Activated CD4-positive, alpha-beta T cell treated with anti-CD3 and anti-CD28 coated beads, Interleukin-2, amount 10 ng/mL, durations not matched to agents 7 days and 5 days (primary cell): Measurements from ENCODE around the gene TMEM164. TPM values are rescaled to one million over a fixed set of nuclear protein-coding genes. Genes with fewer than 3 reads are reported as not detected.
A peak's percentile ranks its signal among the peaks of the same experiment; 100 is the strongest.

Source experiments
- CTCF ChIA-PET: fragments of 350-600 bp; sonication (Branson Sonifier 250); formaldehyde crosslinking; loops from one replicate; lab custom pipeline; 2021; ENCODE audit warnings: antibody characterized with exemption; lab: Charles Lee
- POLR2A ChIA-PET: fragments of 350-600 bp; sonication (Branson Sonifier 250); formaldehyde crosslinking; loops from one replicate; lab custom pipeline; 2021; ENCODE audit warnings: antibody characterized with exemption; lab: Charles Lee
- DNase-seq: peaks from one replicate; pipeline ENCODE4 v3.0.0-alpha.2; 2020
- H3K27ac Mint-ChIP-seq: one replicate; pipeline ENCODE4 v1.8.0; 2021; ENCODE audit warnings: mild to moderate bottlenecking, moderate library complexity, mixed read lengths
- H3K27me3 Mint-ChIP-seq: one replicate; pipeline ENCODE4 v1.8.0; 2021; ENCODE audit warnings: mixed read lengths
- H3K36me3 Mint-ChIP-seq: one replicate; pipeline ENCODE4 v1.8.0; 2021; ENCODE audit warnings: low read depth, mixed read lengths
- H3K4me1 Mint-ChIP-seq: one replicate; pipeline ENCODE4 v1.8.0; 2021; ENCODE audit warnings: mixed read lengths
- H3K4me3 Mint-ChIP-seq: one replicate; pipeline ENCODE4 v1.8.0; 2021; ENCODE audit warnings: mild to moderate bottlenecking, moderate library complexity, mixed read lengths
- H3K9me3 Mint-ChIP-seq: one replicate; pipeline ENCODE4 v1.8.0; 2021; ENCODE audit warnings: mixed read lengths
- total RNA-seq, 2 experiments: library from RNA; stranded (reverse); gene quantifications; one replicate each; pipeline ENCODE4 v1.2.3, GENCODE V29; 2021

TMEM164 gene
- total RNA-seq, 2 experiments from 2014 or later, result 19.2 to 20.9 TPM

GRCh38 chrX:110157444-110157843, 154.5 kb downstream of the TMEM164 start:
- no peak for DNase-seq
- CTCF ChIA-PET, result interaction anchor here (0.6 to 7.7 kb wide), 4 partner anchors 9 to 259 kb away, joined by 3 to 48 read pairs (median 4); no protein-coding TSS in a partner anchor
- POLR2A ChIA-PET, result no interaction called here
- no peak overlapping the region for H3K4me3 Mint-ChIP-seq
- peaks cover 12% of the 10 kb centered on the region for H3K4me1 Mint-ChIP-seq
- no peaks in the 10 kb centered on the region for H3K9me3 Mint-ChIP-seq
- H3K36me3 Mint-ChIP-seq, result no peaks in the 10 kb centered on the region
- H3K27me3 Mint-ChIP-seq, result no peaks in the 10 kb centered on the region
- no peak overlapping the region for H3K27ac Mint-ChIP-seq

DNA sequence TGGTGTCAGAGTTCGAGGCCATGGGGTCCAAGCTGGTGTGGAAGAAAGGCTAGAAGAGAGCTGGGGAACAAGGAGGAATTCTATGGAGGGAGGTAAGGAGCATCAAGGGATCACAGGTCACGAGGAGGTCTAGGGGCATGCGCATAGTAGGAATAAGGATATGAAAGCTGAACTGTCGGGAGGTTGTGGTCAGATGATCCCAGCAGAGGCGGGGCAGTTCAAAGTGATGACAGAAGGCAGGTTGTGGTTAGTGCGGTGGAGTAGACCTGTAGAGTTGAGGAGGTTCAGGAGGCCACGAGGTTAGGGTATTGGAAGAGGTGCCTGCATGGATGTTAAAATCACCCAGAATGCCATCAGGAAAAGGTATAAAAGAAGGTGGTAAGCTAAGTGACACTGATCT, 156.3 kb downstream of the TMEM164 start:
- DNase-seq, result no peak
- Mint-ChIP-seq H3K36me3 (no peaks in the 10 kb centered on the region), H3K27me3 (no peaks in the 10 kb centered on the region), H3K4me1 (peaks cover 12% of the 10 kb centered on the region), H3K9me3 (no peaks in the 10 kb centered on the region), H3K4me3 (no peak overlapping the region), H3K27ac (peak overlapping the region; percentile 42)
- ChIA-PET POLR2A (no interaction called here), CTCF (interaction anchor here (0.5 to 7.7 kb wide), 11 partner anchors 8 to 259 kb away, joined by 3 to 48 read pairs (median 3); no protein-coding TSS in a partner anchor)

- POLR2A ChIA-PET, result no interaction called here
- DNase-seq, result no peak
- Mint-ChIP-seq H3K27ac (no peak overlapping the region), H3K36me3 (no peaks in the 10 kb centered on the region), H3K9me3 (no peaks in the 10 kb centered on the region), H3K4me3 (no peak overlapping the region), H3K27me3 (no peaks in the 10 kb centered on the region), H3K4me1 (peaks cover 12% of the 10 kb centered on the region)
- CTCF ChIA-PET, result interaction anchor here (0.5 to 7.7 kb wide), 16 partner anchors 8 to 258 kb away, joined by 3 to 48 read pairs (median 4); no protein-coding TSS in a partner anchor
Observed at GRCh38 chrX:110159865-110160264, 157.0 kb downstream of the TMEM164 start.

DNA sequence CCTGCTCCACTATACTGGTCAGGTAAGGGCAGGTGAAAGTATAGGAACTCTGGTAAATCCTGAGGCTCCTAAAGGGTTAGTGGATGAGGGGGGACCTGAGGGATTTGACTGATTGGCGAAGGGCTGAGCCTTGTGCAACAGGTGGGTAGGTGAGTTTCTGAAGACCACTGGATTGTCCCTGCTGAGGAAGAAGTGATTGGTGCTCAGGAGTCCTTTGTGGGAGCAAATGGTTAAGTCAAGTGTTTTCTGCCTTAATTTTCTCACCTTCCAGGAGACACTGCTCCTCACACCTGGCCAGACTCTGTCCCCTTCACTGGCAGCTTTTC, 158.4 kb downstream of the TMEM164 start:
- Mint-ChIP-seq H3K36me3 (no peaks in the 10 kb centered on the region), H3K9me3 (no peaks in the 10 kb centered on the region), H3K27ac (no peak overlapping the region), H3K4me3 (no peak overlapping the region), H3K27me3 (no peaks in the 10 kb centered on the region), H3K4me1 (peaks cover 12% of the 10 kb centered on the region)
- DNase-seq, result no peak
- ChIA-PET POLR2A (no interaction called here), CTCF (interaction anchor here (1.4 to 7.7 kb wide), 4 partner anchors 11 to 249 kb away, joined by 4 to 48 read pairs (median 6); no protein-coding TSS in a partner anchor)

- no peak overlapping the region for H3K4me3 Mint-ChIP-seq
- POLR2A ChIA-PET, result no interaction called here
Observed at GRCh38 chrX:110162131-110162530, 159.2 kb downstream of the TMEM164 start.

GRCh38 chrX:110162867-110163266, 160.0 kb downstream of the TMEM164 start:
- Mint-ChIP-seq H3K27ac (no peak overlapping the region), H3K9me3 (no peaks in the 10 kb centered on the region), H3K27me3 (no peaks in the 10 kb centered on the region), H3K4me1 (peaks cover 12% of the 10 kb centered on the region), H3K36me3 (no peaks in the 10 kb centered on the region), H3K4me3 (no peak overlapping the region)
- ChIA-PET POLR2A (no interaction called here), CTCF (no interaction called here)
- no peak for DNase-seq

More at GRCh38 chrX:110162131-110162530, 159.2 kb downstream of the TMEM164 start:
- H3K27ac Mint-ChIP-seq, result no peak overlapping the region
- no peaks in the 10 kb centered on the region for H3K36me3 Mint-ChIP-seq
- CTCF ChIA-PET, result interaction anchor here (2.0 kb wide), 1 partner anchor 19 kb away, joined by 4 read pairs; no protein-coding TSS in a partner anchor
- H3K4me1 Mint-ChIP-seq, result peaks cover 12% of the 10 kb centered on the region
- no peaks in the 10 kb centered on the region for H3K9me3 Mint-ChIP-seq
- no peaks in the 10 kb centered on the region for H3K27me3 Mint-ChIP-seq
- DNase-seq, result no peak

- Mint-ChIP-seq H3K27me3 (no peaks in the 10 kb centered on the region), H3K36me3 (no peaks in the 10 kb centered on the region), H3K27ac (no peak overlapping the region), H3K9me3 (no peaks in the 10 kb centered on the region), H3K4me3 (no peak overlapping the region), H3K4me1 (peaks cover 12% of the 10 kb centered on the region)
- DNase-seq, result no peak
- ChIA-PET CTCF (no interaction called here), POLR2A (no interaction called here)
Observed at GRCh38 chrX:110163488-110163887, 160.6 kb downstream of the TMEM164 start.

DNA sequence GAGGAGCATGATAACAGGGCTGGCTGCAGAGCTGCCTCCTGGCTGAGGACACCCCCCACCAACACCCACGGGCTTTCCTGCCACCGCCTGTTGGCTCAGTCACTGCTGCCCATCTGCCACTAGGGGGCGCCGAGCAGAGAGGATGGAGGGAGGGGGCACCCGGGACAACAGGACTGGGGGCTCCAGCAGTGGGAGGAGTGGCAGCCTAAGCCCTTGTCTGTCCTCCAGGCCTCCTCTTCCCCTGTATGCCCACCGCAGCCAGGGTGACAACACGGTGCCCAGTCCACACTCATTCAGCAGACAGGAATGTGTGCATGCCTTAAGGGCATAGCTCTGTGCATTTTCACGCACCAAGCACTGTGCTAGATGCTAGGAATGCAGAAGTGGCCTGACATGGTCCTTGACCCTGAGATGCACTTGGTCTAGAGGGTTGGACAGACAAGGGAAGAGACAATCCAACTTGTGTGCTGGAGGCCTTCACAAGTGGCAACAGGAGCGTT, 165.1 kb downstream of the TMEM164 start:
- peak; percentile 39 for DNase-seq
- no peak overlapping the region for H3K27ac Mint-ChIP-seq
- CTCF ChIA-PET, result interaction anchor here (0.8 kb wide), 2 partner anchors 8 to 37 kb away, joined by 3 read pairs; no protein-coding TSS in a partner anchor
- no peaks in the 10 kb centered on the region for H3K4me1 Mint-ChIP-seq
- H3K4me3 Mint-ChIP-seq, result no peak overlapping the region
- H3K9me3 Mint-ChIP-seq, result no peaks in the 10 kb centered on the region
- H3K36me3 Mint-ChIP-seq, result peaks cover 2% of the 10 kb centered on the region
- POLR2A ChIA-PET, result no interaction called here
- no peaks in the 10 kb centered on the region for H3K27me3 Mint-ChIP-seq

DNA sequence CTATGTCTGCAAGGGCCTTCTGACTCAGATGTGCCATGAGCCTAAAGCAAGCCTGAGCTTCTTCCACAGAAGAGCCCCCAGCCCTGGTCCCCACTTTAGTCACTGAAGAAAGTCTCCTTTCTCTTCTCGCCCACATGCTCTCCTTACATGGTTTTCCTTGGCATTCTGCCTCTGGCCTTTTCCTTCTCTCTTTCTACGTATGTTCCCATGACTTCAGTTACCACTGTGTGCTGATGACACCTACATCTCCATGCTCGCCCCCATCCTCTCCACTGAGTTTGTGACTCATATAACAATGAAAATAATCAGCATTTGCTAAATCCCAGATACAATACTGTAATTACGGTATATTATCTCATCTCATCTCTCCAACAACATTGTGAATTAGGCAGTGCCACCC, 165.7 kb downstream of the TMEM164 start:
- Mint-ChIP-seq H3K4me1 (no peaks in the 10 kb centered on the region), H3K36me3 (peaks cover 2% of the 10 kb centered on the region), H3K9me3 (no peaks in the 10 kb centered on the region), H3K4me3 (no peak overlapping the region), H3K27me3 (no peaks in the 10 kb centered on the region), H3K27ac (no peak overlapping the region)
- POLR2A ChIA-PET, result no interaction called here
- DNase-seq, result no peak
- CTCF ChIA-PET, result interaction anchor here (0.8 to 1.4 kb wide), 2 partner anchors 22 to 36 kb away, joined by 3 read pairs; no protein-coding TSS in a partner anchor

DNA sequence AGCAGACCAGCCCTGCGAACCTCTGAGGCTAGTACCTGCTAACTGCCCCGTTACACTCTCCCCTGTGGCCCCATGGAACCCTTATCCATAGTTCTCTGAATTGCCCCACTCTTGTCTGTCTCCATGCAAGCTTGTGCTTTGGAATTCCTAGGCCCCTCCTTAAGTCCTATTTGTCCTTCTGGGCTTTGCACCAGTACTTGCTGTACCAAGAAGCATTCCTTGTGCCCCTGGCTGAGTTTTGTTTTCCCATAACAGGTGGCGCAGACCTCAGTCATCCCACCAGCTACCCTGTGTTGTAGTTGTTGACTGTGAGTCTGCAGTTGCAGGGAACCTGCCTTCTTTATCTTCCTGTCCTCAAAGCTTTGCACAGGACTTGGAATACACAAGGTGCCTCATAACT, 167.1 kb downstream of the TMEM164 start:
- peaks cover 2% of the 10 kb centered on the region for H3K36me3 Mint-ChIP-seq
- no peaks in the 10 kb centered on the region for H3K4me1 Mint-ChIP-seq
- no peak overlapping the region for H3K4me3 Mint-ChIP-seq
- ChIA-PET CTCF (interaction anchor here (0.6 to 1.4 kb wide), 4 partner anchors 10 to 239 kb away, joined by 3 to 4 read pairs (median 3); no protein-coding TSS in a partner anchor), POLR2A (no interaction called here)
- H3K27me3 Mint-ChIP-seq, result no peaks in the 10 kb centered on the region
- H3K27ac Mint-ChIP-seq, result no peak overlapping the region
- no peak for DNase-seq
- no peaks in the 10 kb centered on the region for H3K9me3 Mint-ChIP-seq

DNA sequence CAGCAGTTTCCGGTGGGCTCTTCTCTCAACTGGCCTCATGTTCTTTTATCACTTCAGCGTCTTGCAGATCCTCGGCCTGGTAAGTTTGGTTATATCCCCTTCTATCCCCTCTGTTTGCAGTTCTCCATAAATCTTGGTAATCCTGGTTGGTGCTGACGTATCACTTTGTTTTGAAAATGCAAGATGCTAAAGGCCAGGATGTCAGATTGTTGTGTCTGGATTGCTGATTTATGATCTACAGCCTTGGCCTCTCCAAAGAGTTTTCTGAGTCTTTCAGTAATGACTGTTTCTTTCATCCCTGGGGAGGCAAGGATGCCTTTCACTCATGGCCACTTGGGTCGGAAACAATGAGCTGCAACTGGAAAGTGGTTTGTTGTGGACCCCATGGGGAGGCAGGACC, 168.5 kb downstream of the TMEM164 start:
- H3K36me3 Mint-ChIP-seq, result peaks cover 2% of the 10 kb centered on the region
- no peak overlapping the region for H3K27ac Mint-ChIP-seq
- H3K4me3 Mint-ChIP-seq, result no peak overlapping the region
- H3K27me3 Mint-ChIP-seq, result no peaks in the 10 kb centered on the region
- DNase-seq, result no peak
- H3K9me3 Mint-ChIP-seq, result no peaks in the 10 kb centered on the region
- ChIA-PET POLR2A (no interaction called here), CTCF (interaction anchor here (0.7 kb wide), 1 partner anchor 27 kb away, joined by 3 read pairs; no protein-coding TSS in a partner anchor)
- no peaks in the 10 kb centered on the region for H3K4me1 Mint-ChIP-seq

DNA sequence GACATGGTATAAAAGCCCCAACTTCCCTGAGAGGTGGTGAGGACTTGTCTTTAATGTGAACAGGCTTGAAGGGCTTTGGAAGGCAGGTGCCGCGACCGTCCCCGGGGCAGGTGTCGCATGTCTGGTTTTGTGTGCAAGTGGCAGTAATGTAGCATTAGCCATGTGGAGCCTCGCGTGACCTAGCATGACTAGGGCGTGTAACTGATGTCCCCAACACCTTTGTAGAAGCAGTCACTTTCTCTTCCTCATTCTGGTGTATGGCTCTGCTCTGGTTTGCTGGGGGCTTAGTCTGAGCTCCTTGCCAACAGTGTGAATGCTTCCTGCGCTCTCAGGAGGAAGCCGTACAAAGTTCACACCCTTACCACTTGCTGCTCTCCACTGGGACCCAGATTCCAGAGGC, 169.3 kb downstream of the TMEM164 start:
- ChIA-PET POLR2A (no interaction called here), CTCF (interaction anchor here (0.7 kb wide), 1 partner anchor 27 kb away, joined by 3 read pairs; no protein-coding TSS in a partner anchor)
- Mint-ChIP-seq H3K4me1 (no peaks in the 10 kb centered on the region), H3K4me3 (no peak overlapping the region), H3K27me3 (no peaks in the 10 kb centered on the region), H3K9me3 (no peaks in the 10 kb centered on the region), H3K36me3 (peaks cover 2% of the 10 kb centered on the region), H3K27ac (no peak overlapping the region)
- DNase-seq, result no peak

GRCh38 chrX:110173192-110174175, 170.6 kb downstream of the TMEM164 start:
- H3K36me3 Mint-ChIP-seq, result peaks cover 2% of the 10 kb centered on the region
- no peaks in the 10 kb centered on the region for H3K9me3 Mint-ChIP-seq
- no peak overlapping the region for H3K4me3 Mint-ChIP-seq
- H3K4me1 Mint-ChIP-seq, result no peaks in the 10 kb centered on the region
- no peak overlapping the region for H3K27ac Mint-ChIP-seq
- DNase-seq, result no peak
- no peaks in the 10 kb centered on the region for H3K27me3 Mint-ChIP-seq
- ChIA-PET POLR2A (no interaction called here), CTCF (interaction anchor here (1.3 kb wide), 1 partner anchor 13 kb away, joined by 4 read pairs; no protein-coding TSS in a partner anchor)
